C4-2B (cell line): ENCODE data around the gene DNAJC15.

Experiments
- ZFX ChIP-seq: fragments of 450-650 bp; IDR thresholded peaks from 2 replicates; pipeline ENCODE4 v1.6.1; 2017
- TF ChIP-seq, protein P1 (sequence below): fragments of 450-650 bp; conservative IDR thresholded peaks from 2 replicates; pipeline ENCODE4 v1.5.1; 2017; ENCODE audit warnings: mild to moderate bottlenecking

DNA sequence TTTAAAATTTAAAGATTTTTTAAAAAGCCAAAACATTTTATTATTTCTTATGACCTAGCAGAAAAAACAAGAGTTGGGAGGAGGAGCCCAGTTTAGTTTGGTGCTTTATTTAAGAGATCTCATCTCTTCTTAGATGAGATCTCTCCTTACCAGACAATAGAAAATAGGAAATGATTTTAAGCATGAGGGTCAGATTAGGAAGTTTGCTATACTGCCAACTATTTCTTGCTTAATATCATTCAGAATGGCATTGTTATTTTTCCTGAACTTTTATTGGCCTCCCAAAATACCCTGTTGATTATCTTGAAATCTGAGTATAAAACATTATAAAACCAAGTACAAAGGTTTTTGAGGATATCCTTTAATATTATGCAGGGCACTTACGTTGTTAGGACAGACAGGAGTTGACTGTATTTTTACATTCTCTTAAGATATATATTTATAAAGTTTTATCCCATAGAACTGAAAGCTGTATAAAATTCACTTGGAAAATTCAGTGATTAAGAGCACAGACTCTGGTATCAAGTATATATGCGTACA, 56.1 kb downstream of the DNAJC15 start:
- TF ChIP-seq, protein P1, sequence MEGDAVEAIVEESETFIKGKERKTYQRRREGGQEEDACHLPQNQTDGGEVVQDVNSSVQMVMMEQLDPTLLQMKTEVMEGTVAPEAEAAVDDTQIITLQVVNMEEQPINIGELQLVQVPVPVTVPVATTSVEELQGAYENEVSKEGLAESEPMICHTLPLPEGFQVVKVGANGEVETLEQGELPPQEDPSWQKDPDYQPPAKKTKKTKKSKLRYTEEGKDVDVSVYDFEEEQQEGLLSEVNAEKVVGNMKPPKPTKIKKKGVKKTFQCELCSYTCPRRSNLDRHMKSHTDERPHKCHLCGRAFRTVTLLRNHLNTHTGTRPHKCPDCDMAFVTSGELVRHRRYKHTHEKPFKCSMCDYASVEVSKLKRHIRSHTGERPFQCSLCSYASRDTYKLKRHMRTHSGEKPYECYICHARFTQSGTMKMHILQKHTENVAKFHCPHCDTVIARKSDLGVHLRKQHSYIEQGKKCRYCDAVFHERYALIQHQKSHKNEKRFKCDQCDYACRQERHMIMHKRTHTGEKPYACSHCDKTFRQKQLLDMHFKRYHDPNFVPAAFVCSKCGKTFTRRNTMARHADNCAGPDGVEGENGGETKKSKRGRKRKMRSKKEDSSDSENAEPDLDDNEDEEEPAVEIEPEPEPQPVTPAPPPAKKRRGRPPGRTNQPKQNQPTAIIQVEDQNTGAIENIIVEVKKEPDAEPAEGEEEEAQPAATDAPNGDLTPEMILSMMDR, result no peak
- no peak for TF ChIP-seq ZFX
